ENCODE results near the gene TRIM47. TPM values are rescaled to one million over a fixed set of nuclear protein-coding genes. Genes with fewer than 3 reads are reported as not detected.

TRIM47 gene
- total RNA-seq, 2 donors from 2014 or later, result 11.0 to 32.4 TPM

DNA sequence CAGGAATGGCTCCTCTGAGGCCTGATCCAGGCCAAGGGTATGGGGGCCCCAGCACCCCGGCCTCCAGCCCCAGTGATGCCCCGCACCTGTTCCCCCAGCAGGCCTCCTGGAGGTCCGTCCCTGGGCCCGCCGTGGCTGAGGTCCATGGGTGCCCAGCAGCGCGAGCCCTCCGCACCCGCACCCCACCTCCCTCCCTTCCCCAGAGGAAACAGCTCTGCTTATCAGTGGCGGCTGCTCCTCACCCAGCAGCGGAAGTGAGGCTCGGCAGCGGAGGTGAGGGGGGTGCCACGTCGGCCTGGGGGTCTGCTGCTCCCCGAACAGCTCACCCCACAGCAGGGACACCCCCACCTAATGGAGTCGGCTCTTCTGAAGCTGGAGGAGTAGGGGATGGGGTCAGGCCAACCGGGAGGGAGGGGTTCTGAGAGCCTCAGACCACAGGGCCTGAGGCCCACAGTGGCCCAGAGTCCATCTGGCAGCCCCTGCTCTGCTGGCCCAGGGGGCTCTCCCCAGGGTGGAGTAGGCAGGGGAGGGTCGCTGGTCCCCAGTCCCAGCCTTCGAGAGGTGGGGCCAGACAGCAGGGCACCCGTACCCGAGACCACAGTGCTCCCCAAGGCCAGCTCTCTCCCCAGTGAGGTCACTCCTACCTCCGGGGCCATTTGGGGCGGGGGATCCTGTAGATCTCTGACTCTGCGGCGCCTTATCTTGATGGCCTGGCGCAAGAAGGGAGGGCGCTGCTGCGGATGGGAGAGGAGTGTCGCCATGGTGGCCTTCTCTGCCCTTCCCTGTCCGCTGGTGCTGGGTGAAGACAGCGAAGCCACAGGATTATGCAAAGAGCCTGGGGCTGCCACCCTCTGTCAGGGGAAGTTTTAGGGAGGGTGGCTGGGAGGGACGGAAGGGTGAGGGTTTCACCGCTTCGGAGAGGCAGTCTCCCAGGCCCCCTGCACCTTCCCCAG is 34.5 kb downstream of the TRIM47 start, which contains the start of gene UNC13D:
TSS of gene UNC13D (minus strand) at position 828 of the 953 bp plus-strand sequence. CDS start at position 761, 67 bp downstream.
- Mint-ChIP-seq H3K27ac (peak within 1 kb of the TSS; percentile 93), H3K4me3 (peak within 1 kb of the TSS; percentile 88), H3K9me3 (no peaks in the 10 kb centered on the region), H3K27me3 (no peaks in the 10 kb centered on the region), H3K4me1 (no peaks in the 10 kb centered on the region), H3K36me3 (ENCODE audit: low read depth) (peaks cover 84% of the 10 kb centered on the region)
- ATAC-seq (replicated peaks), result peak; percentile 63

DNA sequence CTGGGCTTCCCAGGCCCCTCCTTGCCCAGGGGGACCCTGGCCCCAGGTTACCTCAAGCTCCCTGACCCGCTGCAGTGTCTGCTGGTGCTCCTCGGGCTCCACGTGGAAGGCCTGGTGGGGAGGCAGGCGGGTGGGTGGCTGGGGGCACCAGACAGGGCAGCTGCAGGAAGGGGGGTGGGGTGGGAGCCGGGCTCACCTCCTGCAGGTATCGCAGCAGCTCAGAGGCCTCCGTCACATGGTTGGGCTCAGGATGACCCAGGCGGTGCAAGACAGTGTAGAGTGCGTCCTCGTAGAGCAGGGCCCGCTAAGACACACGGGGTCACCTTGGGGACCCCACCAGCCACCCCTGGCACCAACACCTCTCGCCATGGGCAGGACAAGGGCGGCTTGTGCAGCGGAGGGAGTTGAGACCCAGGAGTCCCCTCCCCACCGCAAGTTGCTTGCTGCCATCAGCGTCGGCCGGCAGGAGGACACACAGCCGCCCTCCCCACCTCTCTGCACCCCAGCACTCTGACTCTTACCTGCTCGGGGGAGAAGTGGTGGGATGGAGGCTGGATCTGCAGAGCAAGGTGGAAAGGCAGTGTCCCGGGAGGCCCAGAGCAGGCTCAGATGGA is 35.3 kb downstream of the TRIM47 start:
- ATAC-seq (replicated peaks), result peak; percentile 17
- Mint-ChIP-seq H3K27me3 (no peaks in the 10 kb centered on the region), H3K4me1 (no peaks in the 10 kb centered on the region), H3K27ac (peak overlapping the region; percentile 93), H3K4me3 (peak overlapping the region; percentile 88), H3K36me3 (ENCODE audit: low read depth) (peaks cover 84% of the 10 kb centered on the region), H3K9me3 (no peaks in the 10 kb centered on the region)

DNA sequence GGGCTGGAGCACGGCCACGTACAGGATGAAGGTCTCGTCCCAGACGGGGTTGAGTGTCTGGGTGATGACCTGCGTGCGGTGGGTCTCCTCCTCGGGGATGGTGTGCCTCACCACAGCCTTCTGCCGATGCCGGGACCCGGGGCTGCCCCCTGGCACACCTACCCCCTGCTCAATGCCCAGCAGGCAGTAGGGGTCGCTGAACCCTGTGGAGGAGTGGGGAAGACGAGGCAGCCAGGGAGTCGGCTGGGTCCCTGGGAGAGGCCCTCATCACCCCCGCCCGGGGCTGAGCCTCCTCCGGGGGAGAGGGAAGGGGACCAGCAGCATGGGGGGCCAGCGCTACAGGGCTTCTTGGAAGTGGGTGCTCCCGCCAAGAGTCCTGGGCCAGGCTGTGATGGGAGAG is 36.0 kb downstream of the TRIM47 start:
- Mint-ChIP-seq H3K36me3 (ENCODE audit: low read depth) (peaks cover 84% of the 10 kb centered on the region), H3K4me1 (no peaks in the 10 kb centered on the region), H3K4me3 (peak overlapping the region; percentile 88), H3K9me3 (no peaks in the 10 kb centered on the region), H3K27ac (no peak overlapping the region), H3K27me3 (no peaks in the 10 kb centered on the region)
- no peak for ATAC-seq (replicated peaks)

DNA sequence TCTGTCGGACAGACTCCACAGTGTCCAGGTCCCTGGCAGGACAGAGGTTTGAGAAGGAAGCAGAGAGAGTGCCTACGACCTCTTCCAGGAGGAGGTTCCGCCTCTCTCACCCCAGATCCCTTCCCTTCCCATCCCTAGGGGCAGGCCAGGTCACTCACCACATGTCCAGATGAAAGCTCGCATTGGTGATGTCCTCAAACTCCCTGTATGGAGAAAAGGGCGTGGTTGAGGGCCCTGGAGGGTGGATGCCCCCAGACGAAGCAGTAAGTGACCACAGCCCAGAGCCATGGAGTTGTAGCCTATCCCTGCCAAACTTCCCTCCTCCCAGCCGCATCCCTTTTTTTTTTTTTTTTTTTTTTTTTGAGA is 37.6 kb downstream of the TRIM47 start:
- H3K27ac Mint-ChIP-seq, result no peak overlapping the region
- no peak overlapping the region for H3K4me3 Mint-ChIP-seq

DNA sequence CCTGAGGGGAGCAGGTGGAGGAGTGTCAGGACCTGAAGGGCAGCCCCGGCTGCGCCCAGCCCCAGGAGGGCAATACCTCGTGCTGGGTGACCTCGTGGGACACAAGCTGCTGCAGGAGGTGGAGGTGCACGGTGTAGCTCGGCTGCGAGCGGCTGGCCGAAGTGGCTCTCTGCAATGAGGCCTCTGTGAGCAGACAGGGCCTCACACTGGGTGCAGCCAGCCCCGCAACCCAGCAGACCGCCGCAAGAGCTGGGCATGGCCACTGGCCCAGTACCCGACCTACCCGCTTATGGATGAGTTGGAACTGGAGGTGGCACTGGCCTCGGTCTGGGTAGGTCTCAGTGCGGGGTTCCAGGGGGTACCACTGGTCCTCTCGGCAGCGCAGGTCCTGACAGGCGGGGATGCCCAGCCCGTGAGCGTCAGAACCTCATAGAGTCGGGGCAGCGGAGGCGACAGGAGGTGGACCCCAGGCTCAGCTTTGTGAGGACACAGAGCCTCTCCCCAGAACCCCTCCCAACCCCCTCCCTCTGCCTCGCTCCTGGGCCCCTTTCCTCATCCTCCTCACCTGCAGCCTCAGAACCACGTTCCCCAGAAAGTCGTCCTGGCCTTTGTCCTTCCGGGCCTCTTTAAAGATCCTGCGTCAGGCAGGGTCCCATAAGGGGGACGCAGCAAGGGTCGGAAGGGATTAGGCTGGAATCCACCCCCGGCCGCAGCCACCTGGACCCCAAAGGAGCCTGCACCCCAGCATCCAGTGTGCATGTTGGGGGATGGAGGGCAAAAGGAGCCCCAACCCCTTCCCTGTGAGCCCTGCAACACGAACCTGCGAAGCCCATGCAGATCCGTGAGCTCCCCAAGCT is 38.2 kb downstream of the TRIM47 start:
- Mint-ChIP-seq H3K27me3 (no peaks in the 10 kb centered on the region), H3K27ac (no peak overlapping the region), H3K4me1 (no peaks in the 10 kb centered on the region), H3K4me3 (no peak overlapping the region), H3K36me3 (ENCODE audit: low read depth) (peaks cover 76% of the 10 kb centered on the region), H3K9me3 (no peaks in the 10 kb centered on the region)
- no peak for ATAC-seq (replicated peaks)

More for the DNA sequence above, 37.6 kb downstream of the TRIM47 start:
- no peaks in the 10 kb centered on the region for H3K9me3 Mint-ChIP-seq
- ATAC-seq (replicated peaks), result no peak
- peaks cover 81% of the 10 kb centered on the region for H3K36me3 Mint-ChIP-seq (ENCODE audit: low read depth)
- H3K4me1 Mint-ChIP-seq, result no peaks in the 10 kb centered on the region
- no peaks in the 10 kb centered on the region for H3K27me3 Mint-ChIP-seq

DNA sequence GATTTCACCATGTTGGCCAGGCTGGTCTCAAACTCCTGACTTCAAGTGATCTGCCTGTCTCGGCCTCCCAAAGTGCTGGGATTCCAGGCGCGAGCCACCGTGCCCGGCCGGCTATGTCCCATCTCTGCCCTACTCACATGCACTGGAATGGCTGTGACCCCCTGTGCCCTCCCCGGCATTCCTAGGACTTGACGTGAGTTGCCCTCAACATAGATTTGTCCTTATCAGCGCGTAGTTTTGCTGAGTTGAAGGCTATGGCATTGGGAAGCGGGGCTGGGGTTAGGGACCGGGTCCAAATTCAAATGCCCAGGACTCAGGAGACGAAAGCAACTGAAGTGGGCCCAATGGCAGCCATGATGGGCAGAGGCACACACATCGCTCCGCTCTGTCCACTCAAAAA is 40.0 kb downstream of the TRIM47 start:
- Mint-ChIP-seq H3K4me1 (peaks cover 7% of the 10 kb centered on the region), H3K36me3 (ENCODE audit: low read depth) (peaks cover 82% of the 10 kb centered on the region), H3K27ac (no peak overlapping the region), H3K4me3 (no peak overlapping the region), H3K27me3 (no peaks in the 10 kb centered on the region), H3K9me3 (no peaks in the 10 kb centered on the region)
- no peak for ATAC-seq (replicated peaks)

DNA sequence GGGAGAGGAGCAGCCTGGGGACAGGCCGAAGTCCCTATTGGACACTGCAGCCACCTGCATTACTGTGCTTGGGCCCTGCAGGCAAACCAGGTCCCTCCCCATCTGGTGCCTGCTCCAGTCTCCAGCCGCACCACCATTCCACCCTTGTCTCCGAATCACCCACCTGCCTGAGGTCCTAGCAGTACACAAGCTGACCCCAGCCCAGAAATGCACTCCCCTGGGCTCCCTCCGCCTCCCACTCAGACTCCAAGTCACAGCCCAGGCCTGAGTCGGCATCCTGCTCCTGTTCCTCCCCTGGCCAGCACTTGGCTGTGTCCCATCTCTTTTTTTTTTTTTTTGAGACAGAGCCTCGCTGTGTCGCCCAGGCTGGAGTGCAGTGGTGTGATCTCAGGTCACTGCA is 40.5 kb downstream of the TRIM47 start:
- Mint-ChIP-seq H3K36me3 (ENCODE audit: low read depth) (peaks cover 82% of the 10 kb centered on the region), H3K9me3 (no peaks in the 10 kb centered on the region), H3K4me1 (peaks cover 12% of the 10 kb centered on the region), H3K27me3 (no peaks in the 10 kb centered on the region), H3K27ac (no peak overlapping the region), H3K4me3 (no peak overlapping the region)
- ATAC-seq (replicated peaks), result no peak

DNA sequence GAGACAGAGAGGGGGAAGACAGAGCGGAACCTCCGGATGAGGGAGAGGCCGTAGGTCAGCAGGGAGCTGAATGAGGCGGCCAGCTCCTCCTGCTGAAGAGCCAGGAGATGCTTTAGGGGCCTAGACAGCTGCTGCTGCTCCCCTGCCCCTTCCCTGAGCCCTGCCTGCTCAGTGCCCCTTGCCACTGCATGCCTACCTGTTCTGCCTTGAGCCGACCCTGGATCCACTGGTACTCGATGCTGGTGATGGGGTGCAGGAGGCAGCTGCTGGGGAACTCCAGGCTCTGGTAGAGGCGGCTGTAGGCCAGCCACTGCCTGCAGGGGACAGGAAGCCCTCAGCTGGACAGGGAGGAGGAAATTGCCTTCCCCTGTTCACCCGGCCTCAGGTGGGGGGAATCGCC is 41.8 kb downstream of the TRIM47 start:
- Mint-ChIP-seq H3K27me3 (no peaks in the 10 kb centered on the region), H3K27ac (no peak overlapping the region), H3K36me3 (ENCODE audit: low read depth) (peaks cover 84% of the 10 kb centered on the region), H3K9me3 (no peaks in the 10 kb centered on the region), H3K4me3 (no peak overlapping the region), H3K4me1 (peaks cover 19% of the 10 kb centered on the region)
- ATAC-seq (replicated peaks), result no peak

DNA sequence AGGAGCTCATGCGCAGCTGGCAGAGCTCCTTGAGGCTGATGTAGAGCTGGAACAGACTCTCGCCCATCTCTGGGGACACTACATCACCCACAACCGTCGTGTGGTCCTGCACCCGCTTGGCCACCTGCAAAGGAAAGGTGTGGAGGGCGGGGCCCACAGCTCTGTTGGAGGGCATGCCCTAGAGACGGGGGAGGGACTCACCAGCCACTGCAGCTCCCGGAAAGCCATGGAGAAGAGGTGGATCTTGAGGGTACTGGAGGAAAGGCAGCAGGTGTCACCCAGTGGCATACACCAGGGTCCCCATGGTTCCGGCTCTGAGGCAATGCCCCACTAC is 42.8 kb downstream of the TRIM47 start:
- Mint-ChIP-seq H3K4me1 (peaks cover 19% of the 10 kb centered on the region), H3K36me3 (ENCODE audit: low read depth) (peaks cover 85% of the 10 kb centered on the region), H3K27ac (no peak overlapping the region), H3K4me3 (no peak overlapping the region), H3K27me3 (no peaks in the 10 kb centered on the region), H3K9me3 (no peaks in the 10 kb centered on the region)
- no peak for ATAC-seq (replicated peaks)

DNA sequence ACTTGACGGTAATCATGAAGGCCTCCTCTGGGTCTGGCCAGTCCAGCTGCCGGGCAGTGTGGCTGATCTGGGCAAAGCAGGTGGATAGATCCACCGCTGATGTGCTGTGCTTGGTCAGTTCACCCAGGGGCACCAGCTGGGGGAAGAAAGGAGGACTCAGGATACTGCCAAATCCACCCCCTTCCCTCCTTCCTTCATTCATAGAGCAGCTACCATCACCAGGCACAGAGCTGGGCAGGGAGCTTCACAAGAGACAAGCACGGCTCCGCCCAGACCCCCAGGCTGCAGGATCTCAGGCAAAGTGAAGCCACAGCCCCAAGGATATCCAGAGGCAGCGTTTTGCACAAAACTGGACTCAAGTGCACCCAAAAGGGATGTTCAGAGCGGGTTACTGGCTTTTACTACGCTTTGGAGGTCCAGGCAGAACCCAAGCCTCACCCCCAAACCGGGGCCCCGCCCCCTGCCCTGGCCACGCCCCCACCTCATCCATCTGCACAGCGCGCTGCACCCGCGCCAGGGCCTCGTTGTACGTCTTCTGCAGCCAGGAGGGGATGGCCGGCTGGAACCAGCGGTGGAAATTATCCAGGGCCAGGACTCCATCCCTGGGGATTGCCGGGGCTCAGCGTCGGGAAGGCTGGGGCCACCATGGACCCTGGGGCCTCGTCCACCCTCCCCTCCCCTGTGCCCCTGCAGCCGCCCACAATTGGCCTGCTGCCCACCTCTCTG is 43.3 kb downstream of the TRIM47 start:
- Mint-ChIP-seq H3K27me3 (no peaks in the 10 kb centered on the region), H3K4me3 (peak overlapping the region; percentile 15), H3K27ac (peak overlapping the region; percentile 61), H3K36me3 (ENCODE audit: low read depth) (peaks cover 85% of the 10 kb centered on the region), H3K4me1 (peaks cover 19% of the 10 kb centered on the region), H3K9me3 (no peaks in the 10 kb centered on the region)
- no peak for ATAC-seq (replicated peaks)

DNA sequence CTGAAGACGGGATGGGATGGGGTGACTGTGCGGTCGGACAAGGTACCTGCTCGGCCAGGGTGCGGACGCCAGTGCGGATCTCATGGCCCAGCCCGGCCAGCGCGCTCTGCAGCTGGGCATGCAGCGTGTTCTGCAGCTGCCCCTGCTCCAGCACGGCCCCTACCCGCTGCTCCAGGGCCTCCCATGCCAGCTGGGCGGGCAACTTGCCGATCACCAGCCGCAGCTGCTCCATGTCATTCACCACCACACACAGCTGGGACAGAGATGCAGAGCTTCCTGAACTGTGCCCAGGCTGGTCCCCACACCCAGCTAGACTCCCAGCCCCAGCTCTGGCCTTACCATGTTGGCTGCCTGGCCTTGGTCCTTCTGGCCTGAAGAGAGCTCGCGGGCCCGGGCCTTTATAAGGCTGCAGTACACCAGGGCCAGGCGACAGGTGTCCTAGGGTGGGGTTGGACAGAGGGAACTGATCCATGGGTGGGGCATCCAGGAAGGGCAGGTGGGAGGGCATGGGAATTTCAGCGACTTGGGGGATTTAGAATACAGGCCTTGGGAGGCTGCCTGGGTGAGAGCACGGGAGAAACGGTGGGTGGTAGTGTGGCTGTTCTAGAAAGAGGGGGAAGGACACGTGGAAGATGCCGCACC is 44.0 kb downstream of the TRIM47 start:
- H3K9me3 Mint-ChIP-seq, result no peaks in the 10 kb centered on the region
- peaks cover 85% of the 10 kb centered on the region for H3K36me3 Mint-ChIP-seq (ENCODE audit: low read depth)
- ATAC-seq (replicated peaks), result no peak
- peak overlapping the region; percentile 90 for H3K27ac Mint-ChIP-seq
- peaks cover 19% of the 10 kb centered on the region for H3K4me1 Mint-ChIP-seq
- no peaks in the 10 kb centered on the region for H3K27me3 Mint-ChIP-seq
- H3K4me3 Mint-ChIP-seq, result peak overlapping the region; percentile 15

DNA sequence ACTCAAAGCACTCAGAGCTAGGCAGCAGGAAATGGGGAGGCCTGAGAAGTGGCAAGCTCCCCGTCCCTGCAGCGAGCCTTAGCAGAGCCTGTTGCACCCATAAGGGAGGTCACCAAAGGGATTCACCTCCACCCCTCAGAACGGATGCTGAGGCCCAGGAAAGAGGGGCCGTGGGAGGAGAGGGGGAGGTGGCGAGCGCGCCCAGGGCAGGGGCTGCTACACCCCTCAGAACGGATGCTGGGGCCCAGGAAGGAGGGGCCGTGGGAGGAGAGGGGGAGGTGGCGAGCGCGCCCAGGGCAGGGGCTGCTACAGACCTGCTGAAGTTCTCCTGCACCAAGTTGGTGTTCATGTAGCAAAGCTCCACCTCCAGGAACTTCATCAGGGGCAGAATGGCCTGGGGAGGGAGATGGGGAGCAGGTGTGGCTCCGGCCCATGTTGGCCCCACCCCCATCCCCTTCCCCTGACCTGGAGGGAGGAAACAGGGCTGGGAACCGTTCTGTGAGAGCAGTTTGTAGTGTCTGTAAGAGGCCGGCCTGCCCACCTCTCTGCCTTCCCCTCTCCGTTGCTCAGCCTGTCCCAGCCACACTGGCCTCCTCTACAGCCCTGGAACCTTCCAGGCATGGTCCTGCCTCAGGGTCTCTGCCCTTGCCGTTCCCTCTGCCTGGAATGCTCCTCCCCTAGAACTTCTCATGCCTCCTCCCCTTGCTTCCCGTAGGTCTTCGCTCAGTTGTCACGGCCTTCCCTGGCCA is 45.6 kb downstream of the TRIM47 start:
- Mint-ChIP-seq H3K27ac (peak overlapping the region; percentile 90), H3K36me3 (ENCODE audit: low read depth) (peaks cover 78% of the 10 kb centered on the region), H3K4me3 (peak overlapping the region; percentile 85), H3K4me1 (peaks cover 19% of the 10 kb centered on the region), H3K9me3 (no peaks in the 10 kb centered on the region), H3K27me3 (no peaks in the 10 kb centered on the region)
- ATAC-seq (replicated peaks), result peak; percentile 39

DNA sequence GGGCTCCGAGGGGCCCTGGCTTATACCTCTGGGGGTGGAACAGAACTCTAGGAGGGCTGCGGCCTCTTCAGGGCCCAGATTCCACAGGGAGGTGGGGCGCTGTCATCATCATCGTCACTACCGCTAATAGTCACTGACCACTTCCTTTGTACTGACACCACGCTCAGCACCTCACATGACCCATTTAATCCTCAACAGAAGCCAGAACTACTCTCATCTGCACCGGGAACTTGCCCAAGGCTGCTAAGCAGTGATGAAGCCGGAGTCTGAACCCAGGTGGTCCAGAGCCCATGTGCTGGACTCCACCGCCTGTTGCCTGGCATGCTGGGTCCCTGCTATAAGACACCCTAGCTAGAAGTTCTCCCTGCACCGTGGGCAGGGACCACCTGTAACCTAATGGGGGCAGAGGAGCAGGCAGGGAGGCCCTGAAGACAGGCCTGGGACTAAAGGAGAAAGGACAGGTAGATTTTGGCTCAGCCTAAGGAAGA is 46.2 kb downstream of the TRIM47 start:
- H3K4me3 Mint-ChIP-seq, result peak overlapping the region; percentile 85
- H3K9me3 Mint-ChIP-seq, result no peaks in the 10 kb centered on the region
- peaks cover 19% of the 10 kb centered on the region for H3K4me1 Mint-ChIP-seq
- peak overlapping the region; percentile 90 for H3K27ac Mint-ChIP-seq
- no peaks in the 10 kb centered on the region for H3K27me3 Mint-ChIP-seq
- peak; percentile 88 for ATAC-seq (replicated peaks)
- H3K36me3 Mint-ChIP-seq (ENCODE audit: low read depth), result peaks cover 74% of the 10 kb centered on the region
